ENCODE data around the gene RPS6KB2.
A peak's percentile ranks its signal among the peaks of the same experiment; 100 is the strongest.
"Not testable (repeated sequence)": the region's sequence is repeated elsewhere in the genome, so short reads cannot be mapped to it uniquely, and the experiment has no call there.

The RPS6KB2 gene

DNA sequence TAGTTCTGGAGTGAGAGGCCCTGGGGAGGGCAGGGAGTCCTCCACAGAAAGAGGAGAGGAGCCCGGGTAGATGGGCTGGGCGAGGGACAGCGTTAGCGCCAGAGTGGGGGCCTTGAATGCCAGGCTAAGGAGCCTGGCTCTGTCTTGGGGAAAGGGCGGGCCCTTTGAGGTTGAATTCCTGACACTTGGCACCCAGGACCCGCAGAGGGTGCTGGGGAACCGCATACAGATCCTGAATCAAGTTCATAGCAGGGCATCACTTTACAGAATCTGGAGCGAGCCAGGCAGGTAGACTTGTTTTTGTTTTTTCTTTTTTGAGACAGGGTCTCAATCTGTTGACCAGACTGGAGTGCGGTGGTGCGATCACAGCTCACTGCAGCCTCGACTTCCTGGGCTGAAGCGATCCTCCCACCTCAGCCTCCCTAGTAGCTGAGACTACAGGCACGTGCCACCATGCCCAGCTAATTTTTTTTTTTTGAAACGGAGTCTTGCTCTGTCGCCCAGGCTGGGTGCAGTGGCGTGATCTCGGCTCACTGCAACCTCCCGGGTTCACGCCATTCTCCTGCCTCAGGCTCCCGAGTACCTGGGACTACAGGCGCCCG lies 6.8 kb upstream of the RPS6KB2 start:
- whole genome bisulfite sequencing, 2 experiments (ENCODE audit: insufficient coverage in 2 of 2) = 77 to 80% methylated on average over 19 of the region's 22 CpGs
- no peaks in the 10 kb centered on the region for H3K9me3 ChIP-seq (ENCODE audit: control insufficient read depth, low read length)
- H3K4me3 ChIP-seq (ENCODE audit: extremely low read depth, insufficient read depth, low read length, poor library complexity, severe bottlenecking) = peak overlapping the region; percentile 41
- H3K4me1 ChIP-seq (ENCODE audit: control insufficient read depth, insufficient read depth, low read length, poor library complexity, severe bottlenecking) = peaks cover 7% of the 10 kb centered on the region
- no peak overlapping the region for H3K27ac ChIP-seq (ENCODE audit: low read depth, low read length, severe bottlenecking)
- H3K36me3 ChIP-seq (ENCODE audit: control insufficient read depth, insufficient read depth, low read length) = no peaks in the 10 kb centered on the region

DNA sequence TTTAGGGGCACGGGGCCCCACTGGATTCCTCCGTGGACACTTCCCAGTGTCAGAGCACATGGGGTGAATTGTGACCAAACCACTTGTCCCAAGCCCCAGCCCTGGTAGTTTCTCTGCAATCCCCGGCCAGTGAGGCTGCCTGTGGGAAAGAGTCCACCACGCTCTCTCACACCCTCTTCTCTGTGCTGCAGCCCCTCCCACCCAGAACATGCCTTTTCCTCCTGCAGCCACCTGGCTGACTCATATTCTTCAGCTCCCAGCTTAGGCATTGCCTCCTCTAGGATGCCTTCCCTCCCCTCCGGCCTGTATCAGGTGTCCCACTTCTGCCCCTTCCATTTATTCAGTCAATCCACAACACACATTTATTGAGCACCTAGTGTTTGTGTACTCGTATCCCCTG lies 5.4 kb upstream of the RPS6KB2 start:
- Histone ChIP-seq H3K27ac (ENCODE audit: low read depth, low read length, severe bottlenecking) (no peak overlapping the region), H3K36me3 (ENCODE audit: control insufficient read depth, insufficient read depth, low read length) (no peaks in the 10 kb centered on the region), H3K9me3 (ENCODE audit: control insufficient read depth, low read length) (no peaks in the 10 kb centered on the region), H3K4me1 (ENCODE audit: control insufficient read depth, insufficient read depth, low read length, poor library complexity, severe bottlenecking) (peaks cover 7% of the 10 kb centered on the region), H3K4me3 (ENCODE audit: extremely low read depth, insufficient read depth, low read length, poor library complexity, severe bottlenecking) (no peak overlapping the region)
- WGBS, 2 experiments (ENCODE audit: insufficient coverage in 2 of 2) = 81 to 85% methylated on average over 6 of the region's 6 CpGs

DNA sequence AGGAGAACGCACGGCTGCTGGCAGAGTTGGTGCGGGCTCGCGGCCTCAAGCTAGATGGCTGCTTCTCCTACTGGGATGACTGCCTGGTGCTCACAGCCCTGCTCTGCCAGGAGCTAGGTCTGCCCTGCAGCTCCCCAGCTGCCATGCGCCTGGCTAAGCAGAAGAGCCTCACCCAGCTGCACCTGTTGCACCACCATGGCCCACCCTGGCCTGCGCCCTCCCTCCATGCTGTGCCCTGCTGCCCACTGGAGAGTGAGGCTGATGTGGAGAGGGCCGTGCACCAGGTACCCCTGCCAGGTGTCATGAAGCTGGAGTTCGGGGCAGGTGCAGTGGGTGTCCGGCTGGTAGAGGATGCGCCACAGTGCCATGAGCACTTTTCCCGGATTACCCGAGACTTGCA lies 4.8 kb upstream of the RPS6KB2 start:
- WGBS, 2 experiments (ENCODE audit: insufficient coverage in 2 of 2) = 96 to 97% methylated on average over 10 to 12 of the region's 13 CpGs
- Histone ChIP-seq H3K4me3 (ENCODE audit: extremely low read depth, insufficient read depth, low read length, poor library complexity, severe bottlenecking) (no peak overlapping the region), H3K36me3 (ENCODE audit: control insufficient read depth, insufficient read depth, low read length) (no peaks in the 10 kb centered on the region), H3K27ac (ENCODE audit: low read depth, low read length, severe bottlenecking) (no peak overlapping the region), H3K4me1 (ENCODE audit: control insufficient read depth, insufficient read depth, low read length, poor library complexity, severe bottlenecking) (peaks cover 7% of the 10 kb centered on the region), H3K9me3 (ENCODE audit: control insufficient read depth, low read length) (no peaks in the 10 kb centered on the region)

DNA sequence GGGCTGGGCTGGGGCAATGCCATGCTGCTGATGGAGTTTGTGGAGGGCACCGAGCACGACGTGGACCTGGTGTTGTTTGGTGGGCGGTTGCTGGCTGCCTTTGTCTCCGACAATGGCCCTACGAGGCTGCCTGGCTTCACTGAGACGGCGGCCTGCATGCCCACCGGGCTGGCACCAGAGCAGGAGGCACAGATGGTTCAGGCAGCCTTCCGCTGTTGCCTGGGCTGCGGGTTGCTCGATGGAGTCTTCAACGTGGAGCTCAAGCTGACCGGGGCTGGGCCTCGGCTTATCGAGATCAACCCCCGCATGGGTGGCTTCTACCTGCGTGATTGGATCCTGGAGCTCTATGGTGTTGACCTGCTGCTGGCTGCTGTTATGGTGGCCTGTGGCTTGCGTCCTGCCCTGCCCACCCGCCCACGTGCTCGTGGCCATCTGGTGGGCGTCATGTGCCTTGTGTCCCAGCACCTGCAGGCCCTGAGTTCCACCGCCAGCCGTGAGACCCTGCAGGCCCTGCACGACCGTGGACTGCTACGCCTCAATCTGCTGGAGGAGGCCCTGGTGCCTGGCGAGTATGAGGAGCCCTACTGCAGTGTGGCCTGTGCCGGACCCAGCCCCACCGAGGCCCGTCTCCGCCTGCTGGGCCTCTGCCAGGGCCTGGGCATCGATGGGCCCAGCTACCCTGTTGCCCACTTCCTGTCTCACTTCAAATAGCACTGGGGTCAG lies 4.2 kb upstream of the RPS6KB2 start:
- 95 to 96% methylated on average over 30 to 32 of the region's 34 CpGs for WGBS, 2 experiments (ENCODE audit: insufficient coverage in 2 of 2)
- Histone ChIP-seq H3K4me1 (ENCODE audit: control insufficient read depth, insufficient read depth, low read length, poor library complexity, severe bottlenecking) (peaks cover 10% of the 10 kb centered on the region), H3K9me3 (ENCODE audit: control insufficient read depth, low read length) (no peaks in the 10 kb centered on the region), H3K4me3 (ENCODE audit: extremely low read depth, insufficient read depth, low read length, poor library complexity, severe bottlenecking) (no peak overlapping the region), H3K36me3 (ENCODE audit: control insufficient read depth, insufficient read depth, low read length) (no peaks in the 10 kb centered on the region), H3K27ac (ENCODE audit: low read depth, low read length, severe bottlenecking) (no peak overlapping the region)

DNA sequence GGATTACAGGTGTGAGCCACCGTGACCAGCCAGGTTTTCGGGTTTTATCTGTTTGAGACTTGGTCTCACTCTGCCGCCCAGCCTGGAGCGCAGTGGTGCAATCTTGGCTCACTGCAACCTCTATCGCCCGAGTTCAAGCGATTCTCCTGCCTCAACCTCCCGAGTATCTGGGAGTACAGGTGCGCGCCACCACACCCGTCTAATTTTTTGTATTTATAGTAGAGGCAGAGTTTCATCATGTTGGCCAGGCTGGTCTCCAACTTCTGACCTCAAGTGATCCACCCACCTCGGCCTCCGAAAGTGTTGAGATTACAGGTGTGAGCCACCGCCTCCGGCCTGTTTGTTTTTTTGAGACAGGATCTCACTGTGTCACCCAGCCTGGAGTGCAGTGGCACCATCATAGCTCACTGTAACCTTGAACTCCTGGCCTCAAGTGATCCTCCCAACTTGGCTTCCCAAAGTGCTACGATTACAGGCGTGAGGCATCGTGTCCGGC lies 882 bp upstream of the RPS6KB2 start:
- Histone ChIP-seq H3K4me3 (ENCODE audit: extremely low read depth, insufficient read depth, low read length, poor library complexity, severe bottlenecking) (peak overlapping the region; percentile 93), H3K36me3 (ENCODE audit: control insufficient read depth, insufficient read depth, low read length) (peaks cover 29% of the 10 kb centered on the region)
- H3K9me3 ChIP-seq (ENCODE audit: control insufficient read depth, low read length); H3K27ac ChIP-seq (ENCODE audit: low read depth, low read length, severe bottlenecking); H3K4me1 ChIP-seq (ENCODE audit: control insufficient read depth, insufficient read depth, low read length, poor library complexity, severe bottlenecking): not testable (repeated sequence)
- WGBS, 2 experiments (ENCODE audit: insufficient coverage in 2 of 2) = 87 to 93% methylated on average over 12 to 17 of the region's 19 CpGs

DNA sequence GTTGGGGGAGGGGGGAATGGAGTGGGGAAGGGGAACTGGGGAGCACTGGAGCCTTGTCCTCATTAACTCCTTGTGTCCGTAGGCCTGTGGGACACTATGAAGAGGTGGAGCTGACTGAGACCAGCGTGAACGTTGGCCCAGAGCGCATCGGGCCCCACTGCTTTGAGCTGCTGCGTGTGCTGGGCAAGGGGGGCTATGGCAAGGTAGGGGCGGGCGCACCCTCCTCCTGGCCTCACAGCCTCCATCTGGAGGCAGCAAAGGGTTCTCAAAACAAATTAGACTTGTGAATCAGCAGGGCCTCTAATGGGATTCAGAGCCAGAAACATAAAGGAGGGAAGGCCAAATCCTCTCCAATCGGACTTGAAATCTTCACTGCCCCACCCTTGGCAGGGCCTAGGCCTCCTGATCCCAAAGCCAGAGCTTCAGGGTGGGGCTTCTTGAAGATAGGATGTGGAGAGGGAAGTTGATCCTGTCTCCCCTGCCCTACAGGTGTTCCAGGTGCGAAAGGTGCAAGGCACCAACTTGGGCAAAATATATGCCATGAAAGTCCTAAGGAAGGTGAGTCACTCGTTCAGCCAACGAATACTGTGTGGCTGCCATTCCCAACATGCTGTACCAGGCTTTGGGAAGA lies 859 bp downstream of the RPS6KB2 start:
- peaks cover 44% of the 10 kb centered on the region for H3K36me3 ChIP-seq (ENCODE audit: control insufficient read depth, insufficient read depth, low read length)
- H3K4me3 ChIP-seq (ENCODE audit: extremely low read depth, insufficient read depth, low read length, poor library complexity, severe bottlenecking) = peak overlapping the region; percentile 93
- H3K27ac ChIP-seq (ENCODE audit: low read depth, low read length, severe bottlenecking) = no peak overlapping the region
- H3K4me1 ChIP-seq (ENCODE audit: control insufficient read depth, insufficient read depth, low read length, poor library complexity, severe bottlenecking) = peaks cover 6% of the 10 kb centered on the region
- 66 to 91% methylated on average over 4 to 9 of the region's 12 CpGs for WGBS, 2 experiments (ENCODE audit: insufficient coverage in 2 of 2)
- no peaks in the 10 kb centered on the region for H3K9me3 ChIP-seq (ENCODE audit: control insufficient read depth, low read length)

DNA sequence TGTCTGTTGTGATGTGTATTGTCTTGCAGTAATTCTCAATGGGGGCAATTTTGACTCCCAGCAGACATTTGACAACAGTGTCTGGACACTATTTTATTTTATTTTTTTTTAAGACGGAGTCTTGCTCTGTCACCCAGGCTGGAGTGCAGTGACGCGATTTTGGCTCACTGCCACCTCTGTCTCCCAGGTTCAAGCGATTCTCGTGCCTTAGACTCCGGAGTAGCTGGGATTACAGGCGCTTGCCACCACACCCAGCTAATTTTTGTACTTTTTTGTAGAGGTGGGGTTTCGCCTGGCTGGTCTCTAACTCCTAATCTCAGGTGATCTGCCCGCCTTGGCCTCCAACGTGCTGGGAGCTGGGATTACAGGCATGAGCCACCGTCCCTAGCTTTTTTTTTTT lies 1.4 kb downstream of the RPS6KB2 start:
- H3K27ac ChIP-seq (ENCODE audit: low read depth, low read length, severe bottlenecking) = no peak overlapping the region
- H3K4me3 ChIP-seq (ENCODE audit: extremely low read depth, insufficient read depth, low read length, poor library complexity, severe bottlenecking) = no peak overlapping the region
- H3K4me1 ChIP-seq (ENCODE audit: control insufficient read depth, insufficient read depth, low read length, poor library complexity, severe bottlenecking) = peaks cover 6% of the 10 kb centered on the region
- H3K36me3 ChIP-seq (ENCODE audit: control insufficient read depth, insufficient read depth, low read length) = peaks cover 49% of the 10 kb centered on the region
- H3K9me3 ChIP-seq (ENCODE audit: control insufficient read depth, low read length) = no peaks in the 10 kb centered on the region
- WGBS, 2 experiments (ENCODE audit: insufficient coverage in 2 of 2) = 92 to 99% methylated on average over 8 to 9 of the region's 11 CpGs

DNA sequence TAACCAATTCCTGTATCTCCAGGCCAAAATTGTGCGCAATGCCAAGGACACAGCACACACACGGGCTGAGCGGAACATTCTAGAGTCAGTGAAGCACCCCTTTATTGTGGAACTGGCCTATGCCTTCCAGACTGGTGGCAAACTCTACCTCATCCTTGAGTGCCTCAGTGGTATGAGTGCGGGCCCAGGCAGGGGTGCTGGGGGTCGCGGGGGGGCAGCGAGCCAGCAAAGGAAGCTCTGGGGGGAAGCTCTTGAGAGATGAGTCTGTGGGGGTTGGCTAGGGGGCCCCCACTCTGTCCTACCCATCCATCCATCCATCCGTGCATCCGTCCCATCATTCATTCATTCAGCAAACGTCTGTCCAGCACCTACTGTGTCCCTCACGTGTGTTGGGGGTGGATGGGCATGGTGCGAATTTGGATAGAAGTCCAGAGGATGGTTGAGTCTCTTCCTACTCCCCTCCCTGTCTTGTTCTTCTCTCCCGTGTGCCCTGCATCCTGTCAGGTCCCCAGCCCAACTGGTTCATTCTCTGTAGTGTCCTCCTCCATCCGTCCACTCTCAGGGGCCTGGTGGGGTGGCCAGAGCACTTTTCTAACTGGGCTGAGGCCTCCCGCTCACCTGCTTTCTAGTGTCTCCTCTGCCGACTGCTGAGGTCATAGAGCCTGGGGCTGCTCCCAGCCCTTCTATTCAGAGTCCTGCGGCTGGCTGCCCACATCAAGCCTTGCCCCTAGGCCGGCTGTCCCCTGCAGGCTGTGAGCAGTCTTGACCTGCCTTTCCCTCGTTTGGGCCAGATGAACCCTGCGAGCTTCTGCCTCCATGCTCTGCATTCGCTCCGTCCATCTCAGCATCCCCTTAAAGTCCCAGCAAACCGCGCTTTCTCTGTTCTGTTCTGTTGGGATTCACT lies 3.3 kb downstream of the RPS6KB2 start:
- Histone ChIP-seq H3K4me3 (ENCODE audit: extremely low read depth, insufficient read depth, low read length, poor library complexity, severe bottlenecking) (no peak overlapping the region), H3K27ac (ENCODE audit: low read depth, low read length, severe bottlenecking) (no peak overlapping the region), H3K4me1 (ENCODE audit: control insufficient read depth, insufficient read depth, low read length, poor library complexity, severe bottlenecking) (peaks cover 8% of the 10 kb centered on the region), H3K9me3 (ENCODE audit: control insufficient read depth, low read length) (no peaks in the 10 kb centered on the region), H3K36me3 (ENCODE audit: control insufficient read depth, insufficient read depth, low read length) (peaks cover 54% of the 10 kb centered on the region)
- WGBS, 2 experiments (ENCODE audit: insufficient coverage in 2 of 2) = 97 to 98% methylated on average over 15 of the region's 24 CpGs

DNA sequence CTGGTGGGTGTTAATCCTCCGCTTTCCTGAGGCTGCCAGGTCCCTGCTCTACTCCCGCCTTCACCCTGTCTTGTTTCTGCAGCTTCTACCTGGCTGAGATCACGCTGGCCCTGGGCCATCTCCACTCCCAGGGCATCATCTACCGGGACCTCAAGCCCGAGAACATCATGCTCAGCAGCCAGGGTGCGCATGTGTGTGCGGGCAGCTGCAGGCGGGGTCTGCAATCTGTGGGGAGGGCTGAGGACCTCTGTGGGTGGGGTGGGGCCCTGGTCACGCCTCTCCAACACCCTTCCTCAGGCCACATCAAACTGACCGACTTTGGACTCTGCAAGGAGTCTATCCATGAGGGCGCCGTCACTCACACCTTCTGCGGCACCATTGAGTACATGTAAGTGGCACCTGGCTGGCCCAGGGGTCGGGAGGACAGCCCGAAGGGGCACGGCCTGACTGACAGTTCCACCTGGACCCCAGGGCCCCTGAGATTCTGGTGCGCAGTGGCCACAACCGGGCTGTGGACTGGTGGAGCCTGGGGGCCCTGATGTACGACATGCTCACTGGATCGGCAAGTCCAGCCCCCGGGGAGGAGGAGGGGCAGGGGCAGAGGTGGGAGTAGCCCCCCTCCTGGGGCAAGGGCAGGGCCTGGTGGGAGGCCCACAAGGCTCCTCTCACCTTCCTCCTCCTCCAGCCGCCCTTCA lies 4.5 kb downstream of the RPS6KB2 start:
- Histone ChIP-seq H3K9me3 (ENCODE audit: control insufficient read depth, low read length) (no peaks in the 10 kb centered on the region), H3K36me3 (ENCODE audit: control insufficient read depth, insufficient read depth, low read length) (peaks cover 60% of the 10 kb centered on the region), H3K27ac (ENCODE audit: low read depth, low read length, severe bottlenecking) (no peak overlapping the region), H3K4me1 (ENCODE audit: control insufficient read depth, insufficient read depth, low read length, poor library complexity, severe bottlenecking) (peaks cover 12% of the 10 kb centered on the region), H3K4me3 (ENCODE audit: extremely low read depth, insufficient read depth, low read length, poor library complexity, severe bottlenecking) (no peak overlapping the region)
- WGBS, 2 experiments (ENCODE audit: insufficient coverage in 2 of 2) = 93 to 98% methylated on average over 14 to 19 of the region's 22 CpGs
